ENCODE results near the gene DCUN1D1.
A peak's percentile ranks its signal among the peaks of the same experiment; 100 is the strongest.
"Not testable (repeated sequence)": the region's sequence is repeated elsewhere in the genome, so short reads cannot be mapped to it uniquely, and the experiment has no call there.

The DCUN1D1 gene

DNA sequence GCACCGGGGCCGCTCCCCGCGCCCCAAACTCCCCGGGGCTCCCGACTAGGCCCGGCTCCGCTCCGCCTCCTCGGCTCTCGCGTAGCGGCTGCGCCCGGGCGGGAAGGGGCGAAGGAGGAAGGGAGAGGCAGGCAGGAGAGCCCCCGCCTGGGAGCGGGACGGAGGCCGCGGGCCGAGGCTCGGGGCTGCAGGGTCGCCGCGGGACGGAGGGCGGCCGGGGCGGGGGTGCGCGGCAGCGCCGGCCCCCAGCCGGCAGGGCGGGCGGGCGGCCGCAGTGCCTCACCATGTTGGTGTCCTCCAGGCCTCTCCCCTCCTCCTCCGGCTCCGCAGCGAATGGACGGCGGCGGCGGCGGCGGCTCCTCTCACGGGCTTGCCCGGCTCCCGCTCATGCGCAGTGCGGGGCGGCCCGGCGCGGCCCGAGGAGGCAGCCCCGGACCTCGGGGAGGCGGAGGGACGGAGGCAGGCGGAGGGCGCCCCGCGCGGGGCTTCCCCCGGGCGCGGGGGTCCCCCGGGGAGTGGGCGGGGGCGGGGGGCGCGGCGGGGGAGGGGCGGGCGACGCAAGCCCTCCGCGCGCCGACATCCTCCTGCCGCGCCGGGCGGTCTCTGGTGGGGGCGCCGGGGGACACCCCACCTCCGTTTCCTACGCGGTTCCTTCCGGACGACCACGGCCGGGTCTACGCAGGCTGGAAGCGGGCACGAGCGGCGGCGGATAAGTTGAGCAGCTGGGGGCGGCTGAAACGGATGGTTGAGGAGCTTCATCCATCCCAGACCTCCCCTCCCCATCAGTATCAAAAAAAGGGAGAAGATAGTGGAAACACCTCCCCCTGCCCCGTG is at the start of gene DCUN1D1:
TSS of gene DCUN1D1 (minus strand) at position 335 of the 834 bp plus-strand sequence. CDS start at position 286, 49 bp downstream.
- peak; percentile 85 for DNase-seq

DNA sequence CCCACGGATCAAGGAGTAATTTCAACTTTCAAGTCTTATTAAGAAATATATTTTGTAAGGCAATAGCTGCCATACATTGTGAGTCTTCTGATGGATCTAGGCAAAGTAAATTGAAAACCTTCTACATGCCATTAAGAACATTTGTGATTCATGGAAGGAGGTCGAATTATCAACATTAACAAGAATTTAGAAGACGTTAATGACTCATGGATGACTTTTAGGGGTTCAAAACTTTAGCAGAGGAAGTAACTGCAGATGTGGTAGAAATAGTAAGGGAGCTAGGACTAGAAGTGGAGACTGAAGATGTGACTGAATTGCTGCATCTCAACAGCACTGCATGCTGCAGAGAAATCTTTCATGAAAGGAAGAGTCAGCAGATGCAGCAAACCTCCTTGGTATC is 48.1 kb upstream of the DCUN1D1 start:
- DNase-seq: no peak

DNA sequence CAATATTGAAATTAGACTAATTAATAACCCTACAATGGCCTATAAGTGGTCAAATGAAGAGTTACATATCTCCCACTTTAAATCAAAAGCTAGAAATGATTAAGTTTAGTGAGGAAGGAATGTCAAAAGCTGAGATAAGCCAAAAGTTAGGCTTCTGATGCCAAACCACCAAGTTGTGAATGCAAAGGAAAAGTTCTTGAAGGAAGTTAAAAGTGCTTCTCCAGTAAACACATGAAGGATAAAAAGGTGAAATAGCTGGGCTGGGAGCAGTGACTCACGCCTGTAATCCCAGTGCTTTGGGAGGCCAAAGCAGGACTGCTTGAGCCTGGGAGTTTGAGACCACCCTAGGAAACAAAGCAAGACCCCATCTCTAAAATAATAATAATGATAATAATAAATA is 46.9 kb upstream of the DCUN1D1 start:
- DNase-seq: peak; percentile 4

GRCh38 chr3:183022936-183023516 is 42.7 kb upstream of the DCUN1D1 start:
- DNase-seq: no peak

- DNase-seq: no peak
Measured at GRCh38 chr3:183018421-183019192, 38.3 kb upstream of the DCUN1D1 start.

- no peak for DNase-seq
Measured at GRCh38 chr3:183015185-183015584, 34.8 kb upstream of the DCUN1D1 start.

DNA sequence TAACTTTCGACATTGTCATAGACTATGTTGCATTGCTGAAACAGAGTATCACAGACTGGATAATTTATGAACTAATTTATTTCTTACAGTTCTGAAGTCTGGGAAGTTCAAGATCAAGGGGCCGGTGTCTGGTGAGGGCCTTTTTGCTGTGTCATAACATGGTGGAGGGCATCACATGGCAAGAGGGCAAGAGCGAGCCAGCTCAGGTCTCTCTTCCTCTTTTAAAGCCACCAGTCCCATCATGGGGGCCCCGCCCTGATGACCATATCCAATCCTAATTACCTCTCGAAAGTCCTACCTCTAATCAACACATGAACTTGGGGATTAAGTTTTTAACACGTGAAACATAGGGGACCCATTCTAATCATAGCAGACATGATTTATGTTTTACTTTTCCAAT is 33.5 kb upstream of the DCUN1D1 start:
- DNase-seq: no peak

- no peak for DNase-seq
Measured at GRCh38 chr3:183013074-183013473, 32.7 kb upstream of the DCUN1D1 start.

GRCh38 chr3:183008800-183009199 is 28.5 kb upstream of the DCUN1D1 start:
- no peak for DNase-seq

- no peak for DNase-seq
Measured at GRCh38 chr3:183008303-183008702, 28.0 kb upstream of the DCUN1D1 start.

DNA sequence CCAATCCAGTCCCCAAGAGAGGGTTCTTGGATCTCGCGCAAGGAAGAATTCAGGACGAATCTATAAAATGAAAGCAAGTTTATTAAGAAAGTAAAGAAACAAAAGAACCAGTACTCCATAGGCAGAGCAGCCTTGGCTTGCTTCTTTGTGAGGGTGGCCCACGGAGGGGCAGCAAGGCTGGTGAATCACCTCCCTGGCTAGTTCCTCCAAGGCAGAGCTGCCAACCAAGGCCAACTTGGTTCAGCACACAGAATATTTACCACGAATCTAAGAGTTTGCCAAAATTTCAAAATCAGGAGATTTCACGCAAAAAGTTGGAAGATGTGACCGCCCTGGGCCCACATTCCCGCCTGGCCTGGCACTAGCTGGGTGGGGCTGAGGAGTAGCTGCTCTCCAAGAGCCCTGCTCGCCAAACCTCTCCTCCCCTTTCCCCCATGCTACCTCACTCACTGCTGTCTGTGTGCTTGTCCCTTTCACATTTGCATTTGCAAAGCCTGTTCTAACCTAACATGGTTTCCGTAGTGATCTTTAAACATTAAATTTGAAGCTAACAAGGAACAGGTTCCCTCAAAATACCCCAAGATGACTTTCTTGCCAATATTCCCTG is 26.2 kb upstream of the DCUN1D1 start:
- no peak for DNase-seq

- DNase-seq: no peak
Measured at GRCh38 chr3:182999767-183000166, 19.4 kb upstream of the DCUN1D1 start.

DNA sequence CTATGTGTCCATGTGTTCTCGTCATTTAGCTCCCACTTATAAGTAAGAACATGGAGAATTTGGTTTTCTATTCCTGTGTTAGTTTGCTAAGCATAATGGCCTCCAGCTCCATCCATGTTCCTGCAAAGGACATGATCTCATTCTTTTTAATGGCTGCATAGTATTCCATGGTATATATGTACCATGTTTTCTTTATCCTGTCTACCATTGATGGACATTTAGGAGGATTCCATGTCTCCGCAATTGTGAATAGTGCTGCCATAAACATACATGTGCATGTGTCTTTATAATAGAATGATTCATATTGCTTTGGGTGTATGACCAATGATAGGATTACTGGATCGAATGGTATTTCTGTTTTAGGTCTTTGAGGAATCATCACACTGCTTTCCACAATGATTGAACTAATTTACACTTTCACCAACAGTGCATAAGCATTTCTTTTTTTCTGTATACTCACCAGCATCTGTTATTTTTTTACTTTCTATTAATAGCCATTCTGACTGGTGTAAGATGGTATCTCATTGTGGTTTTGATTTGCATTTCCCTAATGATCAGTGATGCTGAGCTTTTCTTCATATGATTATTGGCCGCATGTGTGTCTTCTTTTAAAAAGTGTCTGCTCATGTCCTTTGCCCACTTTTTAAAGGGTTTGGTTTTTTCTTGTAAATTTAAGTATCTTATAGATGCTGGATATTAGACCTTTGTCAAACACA is 13.3 kb upstream of the DCUN1D1 start:
- DNase-seq: not testable (repeated sequence)

DNA sequence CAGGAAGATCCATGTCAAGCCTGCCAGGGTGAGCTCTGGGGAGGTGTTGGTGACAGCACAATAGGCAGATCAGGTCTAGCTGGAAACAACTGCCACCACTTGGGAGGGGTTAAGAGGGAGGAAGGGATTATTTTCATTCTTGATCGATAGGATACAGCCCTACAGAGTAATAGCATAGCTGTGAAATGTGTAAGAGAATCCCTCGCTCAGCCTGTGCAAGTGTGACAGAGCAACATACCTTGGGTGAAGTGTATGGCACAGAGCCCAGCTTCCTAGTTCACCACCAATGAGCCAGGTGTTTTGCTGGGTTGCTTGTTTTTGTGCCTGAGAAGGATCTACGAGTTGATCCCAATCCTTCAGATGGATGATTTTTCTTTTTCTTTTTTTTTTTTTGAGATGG is 9.2 kb upstream of the DCUN1D1 start:
- no peak for DNase-seq

DNA sequence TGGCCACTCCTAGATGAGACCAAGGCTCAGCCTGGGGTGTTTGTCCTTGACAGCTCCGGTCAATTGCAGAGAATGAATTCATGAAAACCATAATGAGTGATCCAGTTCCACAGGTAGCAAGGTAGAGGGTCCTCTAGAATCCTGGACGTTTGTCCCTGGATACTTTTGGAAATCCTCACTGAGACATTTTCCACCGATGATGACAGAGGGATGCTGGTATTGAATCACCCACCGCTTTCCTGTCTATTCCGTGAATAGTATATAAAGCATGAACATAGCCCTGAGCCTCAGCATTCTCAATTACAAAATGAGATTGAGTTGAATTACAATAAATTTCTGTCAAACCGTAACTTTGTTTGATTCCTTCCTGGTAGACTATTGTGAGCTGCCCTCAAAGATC is 5.7 kb upstream of the DCUN1D1 start:
- no peak for DNase-seq

GRCh38 chr3:182983876-182984275 is 3.5 kb upstream of the DCUN1D1 start:
- DNase-seq: peak; percentile 53

DNA sequence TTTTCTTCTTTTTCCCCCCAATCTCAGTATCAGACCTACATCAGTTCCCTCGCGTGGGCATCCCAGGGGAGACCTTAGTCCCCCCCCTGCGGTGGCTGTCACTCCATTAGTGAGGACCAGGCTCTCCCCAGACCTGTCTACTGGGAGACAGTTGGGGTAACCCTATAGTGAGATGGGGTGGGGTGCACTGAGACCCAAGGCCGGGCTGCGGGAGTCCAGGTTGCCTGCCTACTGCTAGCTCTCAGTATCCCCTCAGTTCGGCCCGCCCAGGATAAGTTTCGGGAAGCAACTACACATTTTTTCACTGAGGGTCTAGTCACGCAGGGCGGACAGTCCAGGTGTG is 671 bp upstream of the DCUN1D1 start:
- no peak for DNase-seq

- peak; percentile 9 for DNase-seq
Measured at GRCh38 chr3:182979674-182980191, 605 bp downstream of the DCUN1D1 start.

DNA sequence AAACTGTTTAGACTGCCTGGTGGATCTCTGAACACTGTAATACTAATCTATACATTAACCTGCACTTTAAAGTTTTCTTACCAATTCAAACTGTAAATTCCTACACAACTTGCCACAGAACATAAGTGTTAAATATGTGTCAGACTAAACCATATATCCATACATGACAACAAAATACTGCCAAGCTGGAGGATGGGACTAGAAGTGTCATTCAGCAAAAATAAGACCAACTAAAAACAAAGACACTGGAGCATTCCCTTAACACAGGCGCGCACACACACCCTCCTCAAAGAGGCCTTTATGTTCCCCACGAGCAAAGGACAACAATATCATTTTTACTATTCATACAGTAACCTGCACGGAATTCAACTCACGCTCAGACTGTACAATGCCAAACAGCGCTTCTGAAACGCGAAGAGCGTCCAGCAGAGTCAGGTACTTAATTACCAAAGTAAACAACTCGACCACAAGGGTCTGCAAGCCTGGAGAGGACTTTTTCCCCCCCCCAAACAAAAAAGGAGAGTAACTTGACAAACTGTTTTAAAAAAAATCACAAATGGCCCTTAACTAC is 1.1 kb downstream of the DCUN1D1 start:
- DNase-seq: no peak

DNA sequence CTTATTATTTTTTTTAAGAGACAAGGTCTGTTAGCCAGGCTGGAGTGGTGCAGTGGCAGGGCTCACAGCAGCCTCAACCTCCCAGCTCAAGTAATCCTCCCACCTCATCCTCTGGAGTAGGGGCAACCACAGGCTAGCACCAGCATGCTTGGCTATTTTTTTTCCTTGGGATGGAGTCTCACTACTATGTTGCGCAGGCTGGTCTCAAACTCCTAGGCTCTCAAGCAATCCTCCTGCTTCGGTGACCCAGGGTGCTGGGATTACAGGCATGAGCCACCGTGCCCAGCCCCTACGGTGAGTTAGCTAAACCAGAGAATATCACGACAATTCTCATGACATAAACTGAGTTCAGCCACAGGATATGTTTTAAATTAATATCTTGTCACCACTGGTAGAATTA is 2.0 kb downstream of the DCUN1D1 start:
- DNase-seq: no peak

GRCh38 chr3:182973047-182973446 is 7.3 kb downstream of the DCUN1D1 start:
- no peak for DNase-seq

DNA sequence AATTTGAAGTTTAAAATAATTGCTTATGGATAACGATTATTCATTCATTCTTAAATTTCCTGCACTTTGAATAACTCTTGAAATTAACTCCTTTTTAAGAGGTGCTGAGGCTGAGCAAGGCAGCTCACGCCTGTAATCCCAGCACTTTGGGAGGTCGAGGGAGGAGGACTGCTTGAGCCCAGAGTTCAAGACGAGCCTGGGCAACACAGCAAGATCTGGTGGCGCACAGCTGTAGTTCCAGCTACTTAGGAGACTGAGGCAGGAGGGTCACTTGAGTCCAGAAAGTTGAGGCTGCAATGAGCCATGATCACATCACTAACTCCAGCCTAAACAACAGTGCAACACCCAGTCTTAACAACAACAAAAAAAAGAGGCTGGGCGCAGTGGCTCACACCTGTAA is 8.0 kb downstream of the DCUN1D1 start:
- no peak for DNase-seq
